ENCODE results near the gene DCAF4L1.

Gene DCAF4L1, protein sequence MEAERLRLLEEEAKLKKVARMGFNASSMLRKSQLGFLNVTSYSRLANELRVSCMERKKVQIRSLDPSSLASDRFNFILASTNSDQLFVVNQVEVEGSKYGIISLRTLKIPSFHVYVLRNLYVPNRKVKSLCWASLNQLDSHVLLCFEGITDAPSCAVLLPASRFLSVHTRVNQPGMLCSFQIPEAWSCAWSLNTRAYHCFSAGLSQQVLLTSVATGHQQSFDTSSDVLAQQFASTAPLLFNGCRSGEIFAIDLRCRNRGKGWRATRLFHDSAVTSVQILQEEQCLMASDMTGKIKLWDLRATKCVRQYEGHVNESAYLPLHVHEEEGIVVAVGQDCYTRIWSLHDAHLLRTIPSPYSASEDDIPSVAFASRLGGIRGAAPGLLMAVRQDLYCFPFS

DNA sequence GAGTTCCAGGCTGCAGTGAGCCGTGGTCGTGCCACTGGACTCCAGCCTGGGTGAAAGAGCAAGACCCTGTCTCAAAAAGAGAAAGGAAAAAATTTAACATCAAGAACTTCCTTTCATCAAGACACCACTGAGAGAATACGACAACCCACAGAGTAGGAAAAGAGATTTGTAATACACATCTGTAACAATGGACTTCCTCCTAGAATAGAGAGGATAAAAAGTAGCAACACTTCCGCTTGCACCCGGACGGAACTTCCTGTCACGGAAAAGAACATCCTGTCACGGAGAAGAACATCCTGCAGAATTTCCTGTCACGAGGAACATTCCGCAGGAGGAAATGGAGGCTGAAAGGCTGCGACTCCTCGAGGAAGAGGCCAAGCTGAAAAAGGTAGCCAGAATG lies at the start of gene DCAF4L1:
Gene DCAF4L1 (plus strand): TSS at position 301 of the 400 bp plus-strand sequence. CDS start 37 bp downstream, at position 338.
- no peak for DNase-seq (ENCODE audit: low spot score)

DNA sequence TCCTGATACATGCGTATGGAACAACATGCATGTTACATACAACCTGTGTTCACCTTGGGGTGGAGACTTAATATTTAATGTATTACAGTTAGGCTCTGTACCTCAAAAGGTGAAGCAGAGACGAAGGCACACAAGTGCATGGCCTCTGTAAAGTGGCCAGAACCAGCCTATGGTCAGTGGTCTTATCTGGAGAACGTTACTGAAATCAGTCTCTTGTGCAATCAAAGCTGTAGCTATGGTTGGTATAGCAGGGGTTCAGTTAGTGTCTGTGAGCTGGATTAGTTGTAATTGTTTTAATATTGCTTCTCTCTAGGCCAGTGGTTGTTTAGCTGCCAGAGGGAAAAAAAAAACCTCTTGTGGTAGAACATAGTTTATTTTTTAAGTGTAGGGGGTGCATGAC lies 48.6 kb upstream of the DCAF4L1 start:
- DNase-seq (ENCODE audit: low spot score): no peak

DNA sequence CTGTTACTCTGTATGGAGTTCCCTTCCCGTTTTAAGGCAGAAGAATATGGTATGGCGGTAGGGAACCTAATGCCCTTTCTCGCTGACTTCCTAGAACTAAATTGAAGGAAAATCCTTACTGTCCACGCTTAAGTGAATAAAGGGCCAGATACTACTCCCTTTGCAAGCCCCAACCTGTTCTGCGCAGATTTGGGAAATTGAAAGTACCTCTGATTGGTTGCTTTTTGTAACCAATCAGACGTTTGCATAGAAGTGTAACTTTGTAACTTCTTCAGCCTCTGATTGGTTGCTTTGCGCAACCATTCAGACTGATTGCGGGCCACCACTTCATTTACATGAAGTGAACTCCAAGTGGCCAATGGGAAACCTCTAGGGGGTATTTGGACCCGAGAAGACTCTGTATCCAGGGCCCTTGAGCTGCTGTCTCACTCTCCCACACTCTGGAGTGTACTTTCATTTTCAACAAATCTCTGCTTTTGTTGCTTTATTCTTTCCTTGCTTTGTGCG lies 47.5 kb upstream of the DCAF4L1 start:
- DNase-seq (ENCODE audit: low spot score): peak; percentile 30

DNA sequence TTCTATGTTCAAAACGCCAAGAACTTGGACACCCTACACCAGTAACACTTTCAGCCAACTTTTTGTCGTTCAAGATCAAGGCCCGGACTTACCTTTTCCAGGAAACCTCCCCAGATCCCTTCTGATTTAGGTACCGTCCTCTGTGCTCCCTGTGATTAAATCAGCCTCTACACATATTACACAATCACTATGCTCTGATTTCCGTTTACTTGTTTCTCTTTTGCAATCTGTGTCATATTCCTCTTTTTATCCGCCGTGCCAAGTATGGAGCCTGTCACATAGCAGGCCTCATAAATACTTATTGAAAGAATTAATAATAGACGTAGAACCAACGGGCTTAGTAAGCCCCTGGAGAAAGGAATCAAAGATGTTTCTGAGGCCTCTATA lies 47.0 kb upstream of the DCAF4L1 start:
- DNase-seq (ENCODE audit: low spot score): no peak

DNA sequence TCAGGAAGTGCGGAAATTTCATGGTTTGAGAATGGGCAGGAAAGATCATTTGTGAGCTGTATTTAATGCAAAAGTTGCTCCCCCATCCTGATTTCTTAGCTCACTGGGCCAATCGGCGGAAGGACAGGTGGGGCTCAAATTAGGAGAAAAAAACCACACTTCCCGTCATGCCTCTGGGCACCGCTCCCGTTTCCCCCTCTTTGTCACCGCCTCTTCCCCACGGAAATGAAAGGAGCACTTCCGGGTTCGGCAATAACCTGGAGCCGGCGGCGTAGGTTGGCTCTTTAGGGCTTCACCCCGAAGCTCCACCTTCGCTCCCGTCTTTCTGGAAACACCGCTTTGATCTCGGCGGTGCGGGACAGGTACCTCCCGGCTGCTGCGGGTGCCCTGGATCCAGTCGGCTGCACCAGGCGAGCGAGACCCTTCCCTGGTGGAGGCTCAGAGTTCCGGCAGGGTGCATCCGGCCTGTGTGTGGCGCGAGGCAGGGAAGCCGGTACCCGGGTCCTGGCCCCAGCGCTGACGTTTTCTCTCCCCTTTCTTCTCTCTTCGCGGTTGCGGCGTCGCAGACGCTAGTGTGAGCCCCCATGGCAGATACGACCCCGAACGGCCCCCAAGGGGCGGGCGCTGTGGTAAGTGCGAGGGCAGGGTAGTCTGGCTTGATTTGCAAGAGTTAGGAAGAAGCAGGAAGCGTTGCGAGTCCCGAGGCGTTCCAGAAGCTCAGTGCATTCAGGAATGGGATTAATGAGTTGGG lies 46.5 kb upstream of the DCAF4L1 start, which contains the start of gene TMEM33:
Gene TMEM33 (plus strand): TSS at position 529 of the 751 bp plus-strand sequence. CDS start 56 bp downstream, at position 585.
- DNase-seq (ENCODE audit: low spot score): peak; percentile 68

DNA sequence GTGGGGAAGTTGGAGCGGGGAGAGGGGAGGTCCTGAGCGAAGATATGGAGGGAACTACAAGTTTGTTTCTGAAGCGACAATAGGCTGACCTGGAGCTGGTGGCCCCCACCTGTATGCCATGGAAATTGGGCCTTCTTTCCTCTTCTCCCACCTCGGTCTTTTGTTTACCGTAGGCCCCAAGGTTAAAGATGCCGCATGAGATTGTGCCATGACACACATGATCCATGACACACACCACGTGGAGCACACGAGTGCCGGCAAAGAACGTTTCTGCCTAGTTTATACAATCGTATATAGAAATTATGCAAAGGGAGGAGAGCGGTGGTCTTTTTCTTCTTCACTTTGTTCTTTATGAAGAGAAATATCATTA lies 45.9 kb upstream of the DCAF4L1 start:
- no peak for DNase-seq (ENCODE audit: low spot score)

DNA sequence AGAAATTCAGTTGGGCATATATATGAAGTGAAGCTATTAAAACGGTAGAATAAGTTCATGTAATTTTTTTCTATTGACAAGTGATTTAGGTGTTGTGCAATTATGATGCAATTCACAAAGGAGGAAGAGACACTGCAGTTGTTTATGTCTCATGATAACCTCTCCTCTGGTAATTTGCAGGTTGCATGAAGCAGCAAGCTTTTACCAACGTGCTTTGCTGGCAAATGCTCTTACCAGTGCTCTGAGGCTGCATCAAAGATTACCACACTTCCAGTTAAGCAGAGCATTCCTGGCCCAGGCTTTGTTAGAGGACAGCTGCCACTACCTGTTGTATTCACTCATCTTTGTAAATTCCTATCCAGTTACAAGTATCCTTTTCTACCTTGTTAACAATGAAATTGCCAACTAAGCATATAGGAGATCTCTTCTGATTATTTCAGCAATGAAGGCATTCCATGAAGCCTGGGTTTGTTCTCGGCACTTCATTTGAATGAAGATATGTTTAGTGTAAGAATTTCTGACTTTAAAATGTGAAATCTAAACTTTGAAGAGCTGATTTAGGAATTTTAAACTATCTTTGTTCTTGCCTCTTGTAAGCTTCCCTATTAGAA lies 42.4 kb upstream of the DCAF4L1 start:
- peak; percentile 13 for DNase-seq (ENCODE audit: low spot score)

DNA sequence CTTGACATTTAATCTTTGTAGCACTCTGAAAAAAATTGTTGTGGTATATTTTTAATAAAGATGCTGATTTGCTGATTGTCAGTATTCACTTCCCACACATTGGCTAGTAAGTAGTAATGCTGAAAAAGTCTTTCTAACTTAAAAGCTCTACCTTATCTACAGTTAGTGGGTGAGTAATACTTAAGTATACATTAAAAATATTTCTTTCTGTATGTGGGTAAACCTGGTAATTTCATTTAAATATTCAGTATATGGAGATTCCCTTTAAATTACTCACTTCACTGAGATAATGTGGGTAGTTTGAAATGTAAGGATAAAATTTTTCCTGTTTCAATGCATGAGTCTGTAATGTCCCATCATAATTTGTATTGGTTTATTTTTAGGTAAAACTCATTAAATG lies 40.7 kb upstream of the DCAF4L1 start:
- no peak for DNase-seq (ENCODE audit: low spot score)

DNA sequence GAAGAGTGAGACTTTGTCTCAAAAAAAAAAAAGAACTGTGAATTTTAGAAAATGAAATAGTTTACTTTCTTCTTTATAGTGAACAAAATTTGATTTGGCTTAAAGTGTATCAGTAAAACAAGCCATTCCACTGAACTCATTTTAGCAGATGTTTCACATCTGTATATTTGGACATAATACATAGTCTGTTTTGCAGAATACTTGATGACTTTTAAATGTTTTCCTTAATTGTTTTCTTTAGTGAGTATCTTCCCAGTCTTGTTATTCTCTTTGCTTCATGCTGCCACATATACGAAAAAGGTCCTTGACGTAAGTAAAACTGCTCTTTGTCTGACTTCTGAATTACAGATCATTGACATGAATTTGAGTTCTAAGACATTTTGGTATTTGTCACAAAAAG lies 38.0 kb upstream of the DCAF4L1 start:
- DNase-seq (ENCODE audit: low spot score): no peak

DNA sequence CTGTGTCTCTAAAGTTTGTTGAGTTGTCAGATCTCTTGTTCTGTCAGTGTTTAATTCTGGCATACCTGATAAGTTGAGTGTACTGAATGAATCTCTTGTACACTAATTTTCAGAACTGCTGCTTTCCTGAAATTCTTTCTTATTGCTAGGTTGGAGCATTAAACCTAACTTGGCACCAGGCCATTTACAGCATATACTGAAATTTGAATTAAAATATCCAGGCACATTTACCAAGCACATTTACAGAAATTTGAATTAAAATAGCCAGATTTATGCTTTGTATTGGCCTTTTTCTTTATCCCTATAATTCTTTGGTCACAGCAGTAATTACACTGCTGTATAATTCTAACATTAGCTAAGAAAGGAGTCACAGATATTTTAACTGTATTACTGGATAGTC lies 37.5 kb upstream of the DCAF4L1 start:
- DNase-seq (ENCODE audit: low spot score): no peak

DNA sequence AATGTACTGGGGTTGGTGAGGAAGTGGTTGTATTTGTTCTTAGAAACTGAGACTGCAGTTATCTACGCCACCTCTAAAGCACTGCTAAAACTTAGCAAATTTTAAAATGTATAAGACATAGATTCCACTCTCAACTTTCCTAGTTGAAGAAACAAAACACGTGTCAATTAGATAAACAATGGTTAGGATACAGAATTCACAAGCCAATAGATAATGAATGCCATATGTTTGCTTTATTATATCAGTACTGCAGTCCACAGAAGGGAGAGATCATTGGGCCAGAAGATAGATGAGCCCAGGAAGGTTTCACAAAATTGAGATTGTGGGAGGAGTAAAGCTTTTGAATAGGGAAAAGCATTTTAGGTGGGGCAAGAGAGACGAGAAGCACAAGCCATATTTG lies 32.0 kb upstream of the DCAF4L1 start:
- no peak for DNase-seq (ENCODE audit: low spot score)

DNA sequence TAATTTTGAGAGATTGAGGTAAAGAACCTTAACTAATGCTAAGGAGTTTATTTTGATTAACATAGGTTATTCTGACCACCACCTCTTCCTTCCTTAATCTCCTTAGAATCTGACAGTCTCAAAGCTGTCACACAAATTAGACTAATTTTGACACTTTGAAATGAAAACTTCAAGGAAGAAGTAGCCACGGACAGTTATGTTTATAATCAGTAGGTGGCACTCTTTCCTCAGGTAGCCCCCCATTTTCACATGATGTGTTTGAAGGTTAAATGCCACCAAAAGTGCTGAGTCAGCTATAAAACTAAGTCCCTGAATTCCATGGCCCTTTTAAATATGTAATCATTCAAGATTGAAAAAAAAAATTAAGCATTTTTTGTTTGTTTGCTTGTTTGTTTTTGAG lies 23.9 kb upstream of the DCAF4L1 start:
- DNase-seq (ENCODE audit: low spot score): peak; percentile 21

DNA sequence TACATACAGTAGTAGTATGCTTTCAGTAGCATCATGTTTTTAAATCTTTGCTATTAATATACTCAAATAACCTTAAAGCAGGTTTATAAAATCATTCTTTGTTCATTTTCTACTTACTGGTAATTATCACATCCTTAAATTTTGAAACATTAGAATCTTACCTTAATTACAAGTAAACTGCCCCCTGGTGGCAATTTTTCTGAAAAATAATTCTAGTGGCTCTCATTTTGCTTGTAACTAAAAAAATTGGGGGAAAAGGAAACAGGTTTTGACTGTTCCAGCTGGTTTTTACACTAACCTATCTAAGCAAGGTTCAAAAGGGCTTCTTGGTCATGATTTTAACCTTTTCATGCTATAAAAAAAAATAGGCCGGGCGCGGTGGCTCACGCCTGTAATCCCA lies 18.5 kb upstream of the DCAF4L1 start:
- no peak for DNase-seq (ENCODE audit: low spot score)

DNA sequence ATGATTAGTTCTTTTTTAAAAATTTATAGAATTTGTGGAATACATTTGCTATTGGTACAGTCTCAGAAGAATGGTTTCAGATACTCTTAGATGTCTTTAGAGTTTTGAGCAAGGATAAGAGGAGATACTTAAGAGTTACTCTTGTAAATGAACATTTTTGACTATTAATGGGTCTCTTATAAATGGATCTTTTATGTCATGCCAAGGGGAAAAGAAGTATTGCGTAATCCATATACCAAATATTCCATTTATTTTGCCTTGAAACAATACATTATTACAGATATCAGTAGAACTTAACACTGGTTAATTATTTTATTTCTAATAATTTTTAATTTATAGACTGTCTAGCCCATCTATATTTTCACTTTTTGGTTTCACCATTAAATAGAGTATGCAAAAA lies 17.2 kb upstream of the DCAF4L1 start:
- DNase-seq (ENCODE audit: low spot score): no peak

DNA sequence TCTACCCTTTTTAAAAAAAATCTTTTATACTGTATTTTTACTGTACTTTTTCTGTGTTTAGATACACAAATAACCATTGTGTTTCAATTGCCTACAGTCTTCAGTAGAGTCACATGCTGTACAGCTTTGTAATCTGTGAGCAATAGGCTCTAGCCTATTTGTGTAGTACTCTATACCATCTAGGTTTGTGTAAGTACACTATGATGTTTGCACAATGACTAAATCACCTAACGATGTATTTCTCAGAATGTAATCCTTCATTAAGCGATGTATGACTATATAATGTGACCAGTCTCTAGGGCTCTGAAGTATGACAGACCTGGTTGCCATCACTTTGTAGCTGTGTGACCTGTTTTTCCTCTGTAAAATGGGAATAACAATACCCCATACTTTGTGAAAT lies 14.2 kb upstream of the DCAF4L1 start:
- DNase-seq (ENCODE audit: low spot score): no peak

DNA sequence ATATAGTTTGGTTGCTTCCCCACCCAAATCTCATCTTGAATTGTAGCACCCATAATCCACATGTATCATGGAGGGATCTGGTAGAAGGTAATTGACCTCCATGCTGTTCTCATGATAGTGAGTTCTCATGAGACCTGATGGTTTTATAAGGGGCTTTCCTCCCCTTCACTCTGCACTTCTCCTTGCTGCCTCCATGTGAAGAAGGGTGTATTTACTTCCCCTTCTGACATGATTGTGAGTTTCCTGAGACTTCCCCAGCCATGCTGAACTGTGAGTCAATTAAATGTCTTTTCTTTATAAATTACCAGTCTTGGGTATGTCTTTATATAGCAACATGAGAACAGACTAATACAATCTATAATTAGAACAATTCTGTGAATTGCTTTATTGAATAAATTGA lies 11.9 kb upstream of the DCAF4L1 start:
- no peak for DNase-seq (ENCODE audit: low spot score)

DNA sequence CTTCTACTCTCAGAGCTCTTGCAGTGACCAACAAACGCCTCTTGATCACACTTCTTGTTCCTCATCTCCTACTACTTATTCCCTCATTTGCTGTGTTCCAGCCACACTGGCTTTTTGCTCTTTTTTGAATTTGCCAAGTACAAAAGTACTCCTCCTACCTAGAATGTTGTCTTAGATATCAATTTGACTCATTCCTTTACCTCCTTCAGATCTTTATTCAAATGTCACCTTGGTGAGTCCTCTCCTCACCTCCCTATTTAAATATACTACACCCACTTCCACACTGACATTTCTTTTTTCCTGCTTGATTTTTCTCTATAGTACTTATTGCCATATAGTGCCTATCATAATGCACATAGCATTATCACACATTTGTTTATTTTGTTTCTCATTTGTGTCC lies 6.2 kb upstream of the DCAF4L1 start:
- no peak for DNase-seq (ENCODE audit: low spot score)

DNA sequence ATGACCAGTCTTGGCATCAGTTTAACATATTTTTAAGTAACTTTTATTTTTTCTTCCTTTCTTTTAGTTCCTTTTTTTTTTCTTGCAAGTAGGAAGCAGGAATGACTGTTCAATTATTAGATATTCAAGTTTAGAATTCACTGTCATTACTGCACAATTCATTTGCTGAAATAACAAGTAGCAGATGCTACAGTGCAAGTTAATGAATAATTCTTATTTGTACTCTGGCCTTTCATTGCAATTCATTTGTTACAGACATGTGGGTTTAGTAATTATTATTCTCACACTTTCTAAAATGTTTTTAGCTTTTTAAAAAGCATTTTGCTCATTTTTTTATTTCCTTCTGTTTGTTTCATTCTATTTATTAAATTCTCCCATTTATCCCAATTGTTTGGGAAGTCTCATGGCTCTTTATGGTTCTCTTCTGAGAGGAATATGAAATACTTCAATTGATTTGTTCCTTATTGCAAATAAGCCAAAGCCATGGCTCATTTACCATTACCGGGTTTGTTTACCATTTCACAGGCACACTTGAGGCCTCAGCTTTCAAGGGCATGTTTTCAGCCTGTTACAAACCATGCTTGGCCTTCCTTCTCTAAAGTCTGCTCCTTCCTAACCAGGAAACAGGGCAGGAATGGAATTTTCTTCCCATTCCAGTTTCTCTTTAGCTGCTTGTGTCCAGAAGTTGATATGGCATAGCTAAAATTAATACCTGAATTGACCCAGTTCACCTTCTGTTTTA lies 4.6 kb upstream of the DCAF4L1 start:
- DNase-seq (ENCODE audit: low spot score): no peak

DNA sequence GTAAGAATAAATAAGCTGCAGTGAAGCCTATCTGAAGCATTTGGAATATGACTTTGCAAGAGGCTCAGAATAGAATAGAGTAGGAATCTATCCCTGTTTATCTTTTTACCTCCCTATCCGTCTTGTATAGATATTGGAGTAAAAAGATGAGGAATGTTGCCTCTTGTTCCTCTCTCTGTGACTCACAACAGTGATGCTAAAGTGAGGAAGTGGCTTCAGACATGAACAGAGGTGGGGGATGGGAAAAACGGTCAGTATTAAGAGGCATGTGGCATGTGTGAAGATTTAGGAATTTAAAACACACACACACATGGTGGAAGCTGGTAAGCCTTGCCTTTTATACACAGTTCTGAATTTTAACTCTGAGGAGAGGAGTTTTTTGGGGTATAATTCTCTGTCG lies 3.8 kb upstream of the DCAF4L1 start:
- DNase-seq (ENCODE audit: low spot score): no peak

DNA sequence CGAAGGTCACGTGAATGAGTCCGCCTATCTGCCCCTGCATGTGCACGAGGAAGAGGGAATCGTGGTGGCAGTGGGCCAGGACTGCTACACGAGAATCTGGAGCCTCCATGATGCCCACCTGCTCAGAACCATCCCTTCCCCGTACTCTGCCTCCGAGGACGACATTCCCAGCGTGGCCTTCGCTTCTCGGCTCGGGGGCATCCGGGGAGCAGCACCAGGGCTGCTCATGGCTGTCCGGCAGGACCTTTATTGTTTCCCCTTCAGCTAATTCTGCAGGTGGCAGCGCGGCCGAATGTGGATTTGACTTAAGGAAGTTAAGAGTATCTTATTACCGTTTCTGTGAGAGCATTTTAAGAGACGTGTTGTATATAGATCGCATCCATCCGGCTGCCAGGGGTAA lies 1.2 kb downstream of the DCAF4L1 start:
- no peak for DNase-seq (ENCODE audit: low spot score)

DNA sequence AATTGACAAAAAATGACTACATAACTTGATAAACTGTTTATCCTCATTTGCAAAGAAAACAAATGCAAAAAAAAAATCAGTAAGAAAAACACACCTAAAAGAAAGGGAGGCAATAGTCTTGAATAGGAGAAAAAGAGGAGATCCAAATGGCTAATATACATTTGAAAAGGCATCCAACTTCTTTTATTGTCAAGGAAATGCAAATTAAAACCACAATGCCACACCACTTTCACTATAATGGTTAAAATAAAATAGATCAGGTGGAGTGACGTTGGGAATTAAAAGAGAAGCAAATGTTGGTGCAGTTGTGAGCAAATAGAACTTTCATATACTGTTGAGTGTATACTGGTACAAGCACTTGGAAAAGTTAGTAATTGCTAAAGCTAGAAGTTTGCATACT lies 3.6 kb downstream of the DCAF4L1 start:
- DNase-seq (ENCODE audit: low spot score): no peak

DNA sequence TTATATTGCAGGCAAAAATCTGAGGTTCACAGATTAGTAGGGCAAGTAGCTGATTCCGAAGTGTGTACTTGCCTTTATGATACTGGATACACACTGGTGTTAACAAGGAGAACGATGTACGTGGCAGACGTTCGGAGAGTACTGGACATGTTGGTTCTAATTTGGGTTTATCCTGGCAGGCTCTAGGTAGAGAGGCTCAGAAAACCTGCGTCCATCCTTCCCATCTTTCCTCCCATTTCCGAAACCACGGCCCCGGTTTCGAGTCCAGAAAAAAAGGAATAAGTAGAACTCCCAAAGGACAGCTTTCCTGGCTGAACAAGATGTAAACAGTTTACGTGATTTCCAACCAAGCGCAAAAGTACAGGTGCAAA lies 8.4 kb downstream of the DCAF4L1 start:
- DNase-seq (ENCODE audit: low spot score): peak; percentile 12
